PC-9 (cell line): ENCODE results near the gene HIGD1B.

Experiments
- EZH2 ChIP-seq: fragments of 200-600 bp; sonication (generic); IDR thresholded peaks from 2 replicates; pipeline ENCODE4 v1.8.0; 2017; ENCODE audit warnings: antibody characterized with exemption, low read depth
- TF ChIP-seq, protein P1 (sequence below): fragments of 200-600 bp; sonication (generic); conservative IDR thresholded peaks from 2 replicates; pipeline ENCODE4 v1.6.1; 2017; ENCODE audit warnings: mixed run types, antibody characterized with exemption, mild to moderate bottlenecking, moderate library complexity

DNA sequence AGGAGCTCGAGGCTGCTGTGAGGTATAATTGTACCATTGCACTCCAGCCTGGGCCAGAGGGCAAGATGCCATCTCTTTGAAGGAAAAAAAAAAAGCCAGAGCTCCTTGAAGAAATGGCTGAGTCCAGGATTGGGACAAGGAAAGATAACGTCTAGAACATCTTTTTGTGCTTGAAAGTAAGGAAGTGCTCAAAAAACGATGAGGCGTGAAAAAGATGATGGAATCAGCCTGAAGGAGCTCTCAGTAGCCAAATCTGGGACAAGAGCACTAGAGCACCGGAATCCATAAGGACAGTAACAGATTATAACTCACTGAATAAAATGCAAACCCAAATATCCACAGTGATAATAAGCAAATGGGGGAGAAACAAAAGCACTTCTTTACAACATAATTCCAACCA is 29.4 kb downstream of the HIGD1B start:
- TF ChIP-seq, protein P1, sequence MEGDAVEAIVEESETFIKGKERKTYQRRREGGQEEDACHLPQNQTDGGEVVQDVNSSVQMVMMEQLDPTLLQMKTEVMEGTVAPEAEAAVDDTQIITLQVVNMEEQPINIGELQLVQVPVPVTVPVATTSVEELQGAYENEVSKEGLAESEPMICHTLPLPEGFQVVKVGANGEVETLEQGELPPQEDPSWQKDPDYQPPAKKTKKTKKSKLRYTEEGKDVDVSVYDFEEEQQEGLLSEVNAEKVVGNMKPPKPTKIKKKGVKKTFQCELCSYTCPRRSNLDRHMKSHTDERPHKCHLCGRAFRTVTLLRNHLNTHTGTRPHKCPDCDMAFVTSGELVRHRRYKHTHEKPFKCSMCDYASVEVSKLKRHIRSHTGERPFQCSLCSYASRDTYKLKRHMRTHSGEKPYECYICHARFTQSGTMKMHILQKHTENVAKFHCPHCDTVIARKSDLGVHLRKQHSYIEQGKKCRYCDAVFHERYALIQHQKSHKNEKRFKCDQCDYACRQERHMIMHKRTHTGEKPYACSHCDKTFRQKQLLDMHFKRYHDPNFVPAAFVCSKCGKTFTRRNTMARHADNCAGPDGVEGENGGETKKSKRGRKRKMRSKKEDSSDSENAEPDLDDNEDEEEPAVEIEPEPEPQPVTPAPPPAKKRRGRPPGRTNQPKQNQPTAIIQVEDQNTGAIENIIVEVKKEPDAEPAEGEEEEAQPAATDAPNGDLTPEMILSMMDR: no peak
- no peak for TF ChIP-seq EZH2
